UCSD-AML1 (cell line): Measurements from ENCODE around the gene RIGI.
"Not testable (repeated sequence)": the region's sequence is repeated elsewhere in the genome, so short reads cannot be mapped to it uniquely, and the experiment has no call there.

Experiments used
- DNase-seq: peaks from one replicate; lab custom pipeline; 2025; ENCODE audit not compliant: unreplicated experiment; lab: John Stamatoyannopoulos, UW

RIGI gene

GRCh38 chr9:32526041-32526706, at the start of gene RIGI:
RIGI (minus strand) TSS chr9:32526196; CDS start chr9:32526166, 30 bp downstream.
- DNase-seq = peak; percentile 92

DNA sequence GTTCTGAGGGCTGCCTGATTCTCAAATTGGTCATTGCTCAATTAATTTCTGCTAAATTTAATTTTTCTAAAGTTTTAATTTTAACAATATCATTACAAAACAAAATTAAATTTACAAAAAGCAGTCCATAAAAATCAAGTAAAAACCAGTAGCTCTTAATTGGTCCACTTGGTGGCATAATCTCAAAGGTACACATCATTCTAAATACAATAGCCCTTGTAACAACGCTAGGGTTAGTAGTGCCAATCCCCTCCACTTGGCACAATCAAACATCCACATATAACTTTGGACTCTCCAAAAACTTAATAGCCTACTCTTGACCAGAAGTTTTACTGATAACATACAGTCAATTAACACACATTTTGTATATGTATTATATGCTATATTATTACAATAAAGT, 48.9 kb upstream of the RIGI start:
- no peak for DNase-seq

GRCh38 chr9:32573821-32574220, 47.8 kb upstream of the RIGI start:
- DNase-seq = no peak

GRCh38 chr9:32572900-32573523, 47.0 kb upstream of the RIGI start, which contains the start of gene NDUFB6:
NDUFB6 (minus strand) TSS chr9:32573159; CDS start chr9:32573060, 99 bp downstream.
- DNase-seq = peak; percentile 93

- DNase-seq = peak; percentile 52
Measured at GRCh38 chr9:32571969-32572899, 46.2 kb upstream of the RIGI start.

DNA sequence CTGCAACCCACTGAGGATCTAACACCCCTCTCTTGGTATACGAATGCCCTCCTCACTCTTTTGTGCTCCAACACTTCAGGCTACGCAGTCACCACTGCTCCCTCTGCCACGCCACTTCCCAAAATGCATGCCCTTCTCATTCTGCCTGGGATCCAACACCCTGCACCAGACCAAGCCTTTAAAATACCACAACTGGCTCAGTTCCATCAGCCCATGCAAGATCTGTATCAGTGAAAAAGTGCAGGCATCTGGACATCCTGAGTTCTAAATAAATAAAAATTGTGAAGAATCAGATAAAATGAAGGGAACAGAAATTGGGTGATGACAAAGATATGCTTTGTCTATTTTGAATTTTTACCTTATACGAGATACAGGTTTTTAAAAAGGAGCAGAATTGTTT, 44.3 kb upstream of the RIGI start:
- DNase-seq = no peak

GRCh38 chr9:32566770-32567169, 40.8 kb upstream of the RIGI start:
- DNase-seq = no peak

DNA sequence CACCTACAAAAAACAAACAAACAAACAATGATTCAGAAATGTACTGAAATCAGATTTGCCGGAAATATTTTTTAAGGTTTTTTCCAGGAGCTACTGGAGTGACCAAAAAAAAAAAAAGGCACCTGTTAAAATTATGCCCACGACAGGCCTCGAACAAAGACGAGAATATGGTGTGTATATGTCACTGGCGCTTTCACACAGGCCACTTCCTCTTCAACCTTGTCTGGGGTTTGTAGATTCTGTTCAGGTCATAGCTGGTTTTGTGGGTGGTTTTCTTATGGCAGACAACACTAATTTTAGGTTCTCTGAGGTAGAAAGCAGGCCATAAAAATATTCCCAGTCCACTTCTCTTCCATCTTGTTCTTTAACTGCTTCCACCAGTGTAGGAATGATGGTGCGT, 40.0 kb upstream of the RIGI start:
- no peak for DNase-seq

DNA sequence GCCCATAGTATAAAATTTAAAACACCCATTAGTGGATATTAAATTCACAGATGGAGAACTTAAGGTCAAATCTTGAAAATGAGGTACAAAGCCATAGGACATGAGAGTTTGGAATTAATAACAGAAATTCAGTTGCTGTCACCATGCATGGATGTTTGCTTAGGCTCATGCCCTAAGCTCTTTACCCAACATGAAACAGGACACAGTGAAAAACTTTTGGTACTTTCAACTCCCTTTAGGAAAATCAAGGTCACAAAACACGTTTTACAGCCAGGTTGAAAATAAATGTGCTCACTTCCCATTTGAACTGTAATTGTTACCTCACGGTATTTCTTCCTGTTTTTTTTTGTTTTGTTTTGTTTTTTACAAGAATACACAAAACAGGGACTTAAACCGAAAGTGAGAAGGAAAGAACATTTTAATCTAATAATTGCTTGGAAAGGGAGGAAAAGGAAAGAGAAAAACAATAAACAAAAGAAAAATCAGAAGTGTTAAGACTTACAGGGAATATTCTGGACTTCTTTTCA, 32.5 kb upstream of the RIGI start:
- DNase-seq = no peak

DNA sequence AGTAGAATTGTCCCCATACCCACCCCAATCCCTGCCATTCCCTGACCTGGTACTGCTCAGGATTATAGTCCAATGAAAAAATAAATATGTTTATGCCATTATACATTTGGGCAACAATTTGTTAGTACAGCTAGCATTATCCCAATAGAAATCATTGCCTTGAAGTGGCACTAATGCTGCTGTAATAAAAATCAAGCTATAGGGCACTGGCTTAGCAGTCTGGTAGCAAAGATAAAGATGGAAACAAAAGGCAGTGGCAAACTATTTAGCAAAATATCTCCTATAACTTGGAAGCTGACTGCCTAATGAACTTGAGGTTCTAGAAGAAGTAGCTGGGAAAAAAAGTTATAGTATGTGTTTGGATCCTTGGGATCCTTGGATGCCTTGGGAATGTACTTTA, 28.6 kb upstream of the RIGI start:
- no peak for DNase-seq

GRCh38 chr9:32554107-32554506, 28.1 kb upstream of the RIGI start:
- DNase-seq = no peak

- DNase-seq = peak; percentile 90
Measured at GRCh38 chr9:32552172-32552872, 26.3 kb upstream of the RIGI start, which contains the start of the genes SMIM27 and TOPORS. SMIM27 (plus strand) TSS chr9:32552327; CDS start chr9:32552435, 108 bp downstream. TOPORS (minus strand) TSS chr9:32552586; CDS start chr9:32552436, 150 bp downstream.

- DNase-seq = peak; percentile 51
Measured at GRCh38 chr9:32551276-32552051, 25.5 kb upstream of the RIGI start.

- peak; percentile 94 for DNase-seq
Measured at GRCh38 chr9:32550562-32551275, 24.7 kb upstream of the RIGI start.

- no peak for DNase-seq
Measured at GRCh38 chr9:32550150-32550561, 24.2 kb upstream of the RIGI start.

GRCh38 chr9:32548213-32548612, 22.2 kb upstream of the RIGI start:
- DNase-seq = not testable (repeated sequence)

DNA sequence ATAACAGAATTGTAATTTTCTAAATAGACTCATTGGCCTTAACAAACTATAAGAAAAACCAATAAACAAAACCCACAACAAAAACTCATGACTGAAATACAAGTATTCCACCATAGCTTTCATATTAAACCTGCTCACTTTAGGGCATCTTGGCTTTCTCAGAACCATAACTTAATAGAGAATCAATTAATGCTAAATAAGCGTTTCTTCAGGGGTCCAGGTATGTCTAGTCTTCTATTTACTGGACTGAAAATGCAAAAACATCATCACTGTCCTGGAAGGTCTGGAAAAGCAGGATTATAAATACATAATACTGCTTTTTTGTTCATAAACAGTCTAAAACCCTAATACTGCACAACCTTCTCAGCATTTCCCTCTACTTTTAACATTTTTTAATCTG, 19.9 kb upstream of the RIGI start:
- no peak for DNase-seq

DNA sequence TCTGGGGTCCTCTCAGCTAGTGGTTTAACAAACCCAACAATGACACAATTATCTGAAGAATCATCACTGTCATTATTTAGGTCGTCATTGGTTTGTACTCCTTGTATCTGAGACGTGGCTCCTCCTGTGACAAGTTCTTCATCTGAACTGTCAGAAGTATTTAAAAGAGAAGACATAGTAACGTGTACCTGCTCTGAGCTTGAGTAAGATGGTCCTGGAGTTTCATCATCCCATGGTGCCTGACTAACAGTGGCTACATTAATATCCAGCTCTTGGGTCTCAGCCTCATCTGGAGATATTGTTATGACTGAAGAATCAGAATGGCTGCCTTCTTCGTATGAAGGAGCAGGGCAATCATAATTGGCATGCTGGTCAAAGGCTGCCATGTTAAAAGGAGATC, 17.1 kb upstream of the RIGI start:
- no peak for DNase-seq

GRCh38 chr9:32533816-32534215, 7.8 kb upstream of the RIGI start:
- DNase-seq = no peak
